AG10803 (cell line): ENCODE results near the gene STUM.

Experiments used
- DNase-seq: peaks from one replicate; pipeline ENCODE4 v3.0.0; 2010; ENCODE audit warnings: low read depth
- H3K4me3 ChIP-seq: 2 replicates; pipeline ENCODE4 v1.5.1; 2011; ENCODE audit warnings: mild to moderate bottlenecking, low read length, control low read depth
- TF ChIP-seq, protein P1 (sequence below): conservative IDR thresholded peaks from 2 replicates; pipeline ENCODE4 v1.5.1; 2011; ENCODE audit warnings: mild to moderate bottlenecking, low read length, control low read depth, inconsistent platforms

The STUM gene

GRCh38 chr1:226646870-226647449 lies 98.4 kb downstream of the STUM start:
- TF ChIP-seq, protein P1, sequence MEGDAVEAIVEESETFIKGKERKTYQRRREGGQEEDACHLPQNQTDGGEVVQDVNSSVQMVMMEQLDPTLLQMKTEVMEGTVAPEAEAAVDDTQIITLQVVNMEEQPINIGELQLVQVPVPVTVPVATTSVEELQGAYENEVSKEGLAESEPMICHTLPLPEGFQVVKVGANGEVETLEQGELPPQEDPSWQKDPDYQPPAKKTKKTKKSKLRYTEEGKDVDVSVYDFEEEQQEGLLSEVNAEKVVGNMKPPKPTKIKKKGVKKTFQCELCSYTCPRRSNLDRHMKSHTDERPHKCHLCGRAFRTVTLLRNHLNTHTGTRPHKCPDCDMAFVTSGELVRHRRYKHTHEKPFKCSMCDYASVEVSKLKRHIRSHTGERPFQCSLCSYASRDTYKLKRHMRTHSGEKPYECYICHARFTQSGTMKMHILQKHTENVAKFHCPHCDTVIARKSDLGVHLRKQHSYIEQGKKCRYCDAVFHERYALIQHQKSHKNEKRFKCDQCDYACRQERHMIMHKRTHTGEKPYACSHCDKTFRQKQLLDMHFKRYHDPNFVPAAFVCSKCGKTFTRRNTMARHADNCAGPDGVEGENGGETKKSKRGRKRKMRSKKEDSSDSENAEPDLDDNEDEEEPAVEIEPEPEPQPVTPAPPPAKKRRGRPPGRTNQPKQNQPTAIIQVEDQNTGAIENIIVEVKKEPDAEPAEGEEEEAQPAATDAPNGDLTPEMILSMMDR: no peak
- DNase-seq: no peak
- no peak overlapping the region for H3K4me3 ChIP-seq

GRCh38 chr1:226647719-226648118 lies 99.2 kb downstream of the STUM start:
- TF ChIP-seq, protein P1: no peak

DNA sequence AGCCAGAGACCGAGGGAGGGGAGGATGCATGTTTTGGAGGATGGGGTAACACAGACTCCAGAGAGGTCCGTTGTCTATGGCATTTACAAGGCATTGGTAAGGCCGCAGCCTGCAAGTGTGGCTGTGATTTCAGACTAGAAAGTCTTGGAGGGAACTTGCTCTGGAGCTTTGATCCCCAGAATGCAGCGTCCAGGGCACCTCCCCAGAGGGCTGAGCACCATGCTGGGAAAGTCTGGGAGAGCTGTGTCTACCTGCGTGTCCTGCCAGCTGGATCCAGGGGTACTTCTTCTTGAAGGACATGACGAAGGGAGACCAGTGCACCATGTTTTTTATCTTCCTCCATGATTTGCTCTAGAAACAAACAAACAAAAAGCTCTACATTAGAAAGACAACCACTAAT lies 99.9 kb downstream of the STUM start:
- no peak for DNase-seq
- TF ChIP-seq, protein P1: no peak
- H3K4me3 ChIP-seq: no peak overlapping the region

More at GRCh38 chr1:226647719-226648118, 99.2 kb downstream of the STUM start:
- no peak overlapping the region for H3K4me3 ChIP-seq
- no peak for DNase-seq

DNA sequence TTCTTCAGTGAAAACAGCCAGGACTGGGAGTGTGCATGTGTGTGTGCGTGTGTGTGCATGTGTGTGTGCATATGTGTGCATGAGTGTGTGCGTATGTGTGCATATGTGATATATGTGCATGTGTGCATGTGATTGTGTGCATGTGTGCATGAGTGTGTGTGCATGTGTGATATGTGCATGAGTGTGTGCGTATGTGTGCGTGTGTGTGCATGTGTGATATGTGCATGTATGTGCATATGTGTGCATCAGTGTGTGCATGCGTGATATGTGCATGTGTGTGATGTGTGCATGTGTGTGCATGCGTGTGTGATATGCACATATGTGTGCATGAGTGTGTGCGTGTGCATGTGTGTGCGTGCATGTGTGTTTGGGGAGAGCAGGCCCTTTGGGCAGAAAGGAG lies 100.7 kb downstream of the STUM start:
- TF ChIP-seq, protein P1: no peak
- no peak overlapping the region for H3K4me3 ChIP-seq
- no peak for DNase-seq

DNA sequence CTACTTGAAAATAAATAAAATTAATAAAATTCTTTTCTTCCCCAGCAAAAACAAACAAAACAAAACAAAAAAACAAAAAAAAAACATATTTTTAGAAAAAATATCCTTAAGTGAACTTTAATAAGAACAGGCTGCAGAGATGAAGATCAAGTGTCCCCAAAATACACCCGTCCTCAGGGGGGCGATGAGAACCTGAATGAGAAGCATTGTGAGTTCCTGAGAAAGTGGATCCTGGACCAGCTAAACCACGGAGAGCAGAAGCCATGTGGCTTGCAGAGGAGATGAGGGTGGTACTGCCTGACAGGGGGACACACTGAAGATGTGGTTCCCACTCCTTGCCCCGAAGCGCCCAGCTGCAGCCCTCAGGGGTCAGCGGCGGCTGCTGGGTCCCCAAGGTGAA lies 101.2 kb downstream of the STUM start:
- TF ChIP-seq, protein P1: peak; percentile 50
- DNase-seq: peak; percentile 46
- no peak overlapping the region for H3K4me3 ChIP-seq

GRCh38 chr1:226650236-226650841 lies 101.8 kb downstream of the STUM start:
- TF ChIP-seq, protein P1: no peak
- no peak overlapping the region for H3K4me3 ChIP-seq
- DNase-seq: no peak

DNA sequence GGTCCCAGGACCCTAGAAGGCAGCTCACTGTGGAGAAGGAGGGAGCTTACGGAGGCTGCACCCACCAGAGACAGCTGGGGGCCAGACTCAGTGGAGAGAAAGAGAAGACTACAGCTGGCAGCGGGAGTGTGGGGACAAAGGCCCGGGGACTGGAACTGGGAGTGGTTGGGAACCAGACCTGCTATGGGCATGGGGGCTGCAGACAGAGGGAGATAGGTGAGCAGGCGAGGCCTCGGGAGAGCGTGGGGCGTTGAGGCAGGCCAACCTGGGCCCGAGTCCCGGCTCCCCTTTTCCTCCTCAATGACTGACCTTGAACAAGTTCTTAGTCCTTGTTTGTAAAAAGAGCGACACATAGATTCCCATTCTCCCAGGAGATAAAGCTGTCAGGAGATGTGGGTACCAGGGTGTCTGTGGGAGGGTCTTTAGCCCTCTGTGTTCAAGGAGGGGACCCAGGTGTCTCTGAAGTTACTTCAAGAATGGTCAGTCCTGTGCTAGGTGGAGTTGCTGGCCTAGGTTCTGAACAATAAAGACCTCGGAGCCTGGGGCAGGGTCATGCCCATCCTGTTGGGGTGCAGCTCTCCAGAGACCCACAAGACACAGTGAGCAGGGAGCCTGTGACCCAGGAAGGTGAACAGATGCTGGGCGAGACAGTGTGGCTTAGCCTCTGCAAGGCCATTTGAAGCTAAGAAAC lies 102.6 kb downstream of the STUM start:
- no peak for DNase-seq
- TF ChIP-seq, protein P1: no peak

More for the DNA sequence above, 102.6 kb downstream of the STUM start:
- no peak overlapping the region for H3K4me3 ChIP-seq
